ENCODE measurements around the gene CCDC28B.
A peak's percentile ranks its signal among the peaks of the same experiment; 100 is the strongest.

The CCDC28B gene

DNA sequence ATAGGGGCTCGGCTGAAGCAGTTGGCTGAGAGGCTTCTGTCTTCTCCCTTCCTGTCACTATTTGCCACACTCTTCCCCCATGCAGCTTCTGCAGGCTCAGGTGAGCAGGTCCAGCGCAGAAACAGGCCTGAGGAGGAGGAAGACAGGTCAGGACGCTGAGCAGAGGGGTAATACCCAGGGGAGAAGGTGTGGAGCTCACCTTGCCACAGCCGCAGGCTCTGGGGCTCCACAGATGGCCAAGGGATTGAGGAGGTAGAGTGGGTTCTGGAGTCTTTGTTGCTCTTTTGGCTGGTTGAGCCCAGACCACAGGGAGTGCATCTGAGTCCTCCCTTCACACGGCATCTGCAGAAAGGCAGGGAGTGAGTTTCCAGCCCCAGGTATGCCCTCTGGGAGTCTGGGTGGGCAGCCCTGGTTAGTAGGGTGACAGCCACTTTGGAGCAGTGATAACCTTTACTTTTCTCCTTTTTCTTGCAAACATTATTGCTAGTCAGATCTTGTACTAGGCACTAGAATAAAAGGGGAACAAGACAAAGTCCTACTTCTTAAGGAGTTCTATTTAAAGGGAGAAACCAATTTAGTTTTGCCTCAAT, 31.5 kb downstream of the CCDC28B start:
- in situ Hi-C loops (cut with MboI; ENCODE audit: low pct_unique_long_range_greater_than_20kb, low sequenced_read_pairs, unreplicated experiment), result no loop called here
- TF ChIP-seq, protein P1, sequence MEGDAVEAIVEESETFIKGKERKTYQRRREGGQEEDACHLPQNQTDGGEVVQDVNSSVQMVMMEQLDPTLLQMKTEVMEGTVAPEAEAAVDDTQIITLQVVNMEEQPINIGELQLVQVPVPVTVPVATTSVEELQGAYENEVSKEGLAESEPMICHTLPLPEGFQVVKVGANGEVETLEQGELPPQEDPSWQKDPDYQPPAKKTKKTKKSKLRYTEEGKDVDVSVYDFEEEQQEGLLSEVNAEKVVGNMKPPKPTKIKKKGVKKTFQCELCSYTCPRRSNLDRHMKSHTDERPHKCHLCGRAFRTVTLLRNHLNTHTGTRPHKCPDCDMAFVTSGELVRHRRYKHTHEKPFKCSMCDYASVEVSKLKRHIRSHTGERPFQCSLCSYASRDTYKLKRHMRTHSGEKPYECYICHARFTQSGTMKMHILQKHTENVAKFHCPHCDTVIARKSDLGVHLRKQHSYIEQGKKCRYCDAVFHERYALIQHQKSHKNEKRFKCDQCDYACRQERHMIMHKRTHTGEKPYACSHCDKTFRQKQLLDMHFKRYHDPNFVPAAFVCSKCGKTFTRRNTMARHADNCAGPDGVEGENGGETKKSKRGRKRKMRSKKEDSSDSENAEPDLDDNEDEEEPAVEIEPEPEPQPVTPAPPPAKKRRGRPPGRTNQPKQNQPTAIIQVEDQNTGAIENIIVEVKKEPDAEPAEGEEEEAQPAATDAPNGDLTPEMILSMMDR (IDR thresholded peaks at IDR 0.05; ENCODE audit: extremely low read depth, insufficient read depth, missing control alignments), result no peak
- no peak for DNase-seq (ENCODE audit: low spot score)

DNA sequence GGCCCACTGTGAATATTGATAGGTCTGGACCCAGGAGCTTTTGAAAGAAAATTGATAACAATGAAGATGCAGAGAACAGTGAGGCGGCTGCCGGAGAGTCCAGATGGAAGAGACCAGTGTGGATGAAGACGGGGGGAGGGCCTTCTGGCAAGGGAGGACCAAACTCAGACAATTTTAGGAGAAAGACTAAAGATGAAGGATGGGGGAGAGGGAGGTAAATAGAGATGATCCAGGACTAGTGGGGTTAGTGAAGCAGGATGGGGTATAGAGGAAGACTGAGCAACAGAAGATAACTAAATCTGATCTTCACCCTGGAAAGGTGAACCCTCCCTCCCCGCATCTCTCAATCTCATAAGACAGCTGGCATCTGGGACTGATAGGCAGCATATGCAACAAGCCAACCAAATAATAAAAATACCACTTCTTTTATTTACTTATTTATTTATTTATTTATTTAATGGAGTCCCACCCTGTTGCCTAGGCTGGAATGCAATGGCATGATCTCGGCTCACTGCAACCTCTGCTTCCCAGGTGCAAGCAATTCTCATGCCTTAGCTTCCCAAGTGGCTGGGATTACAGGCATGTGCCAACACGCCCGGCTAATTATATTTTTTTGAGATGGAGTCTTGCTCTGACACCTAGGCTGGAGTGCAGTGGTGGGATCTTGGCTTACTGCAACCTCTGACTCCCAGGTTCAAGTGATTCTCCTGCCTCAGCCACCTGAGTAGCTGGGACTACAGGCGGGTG, 32.3 kb downstream of the CCDC28B start:
- in situ Hi-C loops (cut with MboI; ENCODE audit: low pct_unique_long_range_greater_than_20kb, low sequenced_read_pairs, unreplicated experiment), result no loop called here
- DNase-seq (ENCODE audit: low spot score), result no peak
- TF ChIP-seq, protein P1 (IDR thresholded peaks at IDR 0.05; ENCODE audit: extremely low read depth, insufficient read depth, missing control alignments), result no peak

DNA sequence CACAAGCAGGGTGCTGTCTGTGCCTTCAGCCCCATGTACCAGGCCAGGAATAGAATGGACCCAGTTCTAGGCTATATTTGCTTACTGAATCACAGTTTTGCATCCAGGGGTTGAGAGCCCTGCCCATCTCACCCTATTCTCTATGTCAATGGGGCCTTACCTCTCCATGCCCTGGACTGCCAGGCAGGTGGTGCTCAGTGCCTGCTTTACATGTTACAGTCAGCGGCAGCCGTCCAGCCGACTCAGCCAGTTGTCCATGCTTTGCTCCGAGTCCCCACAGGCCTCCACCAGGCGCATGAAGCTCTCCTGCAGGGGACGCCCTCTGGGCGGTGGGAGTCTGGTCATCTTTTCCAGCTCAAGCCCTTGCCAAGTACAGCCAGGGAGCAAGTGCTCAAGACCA, 34.4 kb downstream of the CCDC28B start:
- no peak for DNase-seq (ENCODE audit: low spot score)
- TF ChIP-seq, protein P1 (IDR thresholded peaks at IDR 0.05; ENCODE audit: extremely low read depth, insufficient read depth, missing control alignments), result no peak
- in situ Hi-C loops (cut with MboI; ENCODE audit: low pct_unique_long_range_greater_than_20kb, low sequenced_read_pairs, unreplicated experiment), result no loop called here

DNA sequence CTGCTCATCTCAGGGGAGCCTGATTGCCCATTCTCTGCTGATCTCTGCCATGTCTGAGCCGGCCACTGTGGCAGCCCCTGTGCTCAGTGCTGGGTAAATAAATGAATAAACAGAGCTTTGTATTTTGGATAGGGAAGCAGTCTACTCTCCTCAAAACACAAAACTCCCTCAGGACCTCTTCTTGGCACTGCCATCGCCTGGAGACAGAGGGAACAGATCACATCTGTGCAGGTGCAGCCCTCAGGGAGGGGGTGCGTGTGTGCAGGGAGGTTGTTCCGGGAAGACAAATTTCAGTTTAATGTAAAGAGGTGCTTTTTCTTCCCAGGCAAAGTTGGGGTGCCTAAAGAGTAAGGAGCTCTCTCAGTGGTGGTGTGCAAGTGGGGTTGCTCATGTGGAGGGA, 38.9 kb downstream of the CCDC28B start:
- no peak for DNase-seq (ENCODE audit: low spot score)
- in situ Hi-C loops (cut with MboI; ENCODE audit: low pct_unique_long_range_greater_than_20kb, low sequenced_read_pairs, unreplicated experiment), result no loop called here
- TF ChIP-seq, protein P1 (IDR thresholded peaks at IDR 0.05; ENCODE audit: extremely low read depth, insufficient read depth, missing control alignments), result no peak

DNA sequence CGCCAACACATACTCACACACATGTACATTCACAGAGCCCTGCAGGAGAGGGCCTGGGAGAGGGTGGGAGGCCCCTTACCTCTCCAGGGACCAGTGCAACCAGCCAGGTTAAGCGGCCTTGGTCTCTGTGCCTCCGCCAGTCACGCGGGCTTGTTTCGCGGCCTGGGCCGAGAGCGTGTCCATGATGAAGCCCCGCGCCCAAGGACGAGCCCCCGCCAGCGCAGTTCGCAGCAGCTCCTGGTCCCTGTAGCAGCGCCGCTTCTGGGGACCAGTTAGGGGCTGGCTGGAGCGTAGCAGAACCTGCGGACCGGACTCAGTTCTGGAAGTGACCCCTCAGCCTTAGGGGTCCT, 39.4 kb downstream of the CCDC28B start:
- in situ Hi-C loops (cut with MboI; ENCODE audit: low pct_unique_long_range_greater_than_20kb, low sequenced_read_pairs, unreplicated experiment), result no loop called here
- DNase-seq (ENCODE audit: low spot score), result no peak
- TF ChIP-seq, protein P1 (IDR thresholded peaks at IDR 0.05; ENCODE audit: extremely low read depth, insufficient read depth, missing control alignments), result no peak

DNA sequence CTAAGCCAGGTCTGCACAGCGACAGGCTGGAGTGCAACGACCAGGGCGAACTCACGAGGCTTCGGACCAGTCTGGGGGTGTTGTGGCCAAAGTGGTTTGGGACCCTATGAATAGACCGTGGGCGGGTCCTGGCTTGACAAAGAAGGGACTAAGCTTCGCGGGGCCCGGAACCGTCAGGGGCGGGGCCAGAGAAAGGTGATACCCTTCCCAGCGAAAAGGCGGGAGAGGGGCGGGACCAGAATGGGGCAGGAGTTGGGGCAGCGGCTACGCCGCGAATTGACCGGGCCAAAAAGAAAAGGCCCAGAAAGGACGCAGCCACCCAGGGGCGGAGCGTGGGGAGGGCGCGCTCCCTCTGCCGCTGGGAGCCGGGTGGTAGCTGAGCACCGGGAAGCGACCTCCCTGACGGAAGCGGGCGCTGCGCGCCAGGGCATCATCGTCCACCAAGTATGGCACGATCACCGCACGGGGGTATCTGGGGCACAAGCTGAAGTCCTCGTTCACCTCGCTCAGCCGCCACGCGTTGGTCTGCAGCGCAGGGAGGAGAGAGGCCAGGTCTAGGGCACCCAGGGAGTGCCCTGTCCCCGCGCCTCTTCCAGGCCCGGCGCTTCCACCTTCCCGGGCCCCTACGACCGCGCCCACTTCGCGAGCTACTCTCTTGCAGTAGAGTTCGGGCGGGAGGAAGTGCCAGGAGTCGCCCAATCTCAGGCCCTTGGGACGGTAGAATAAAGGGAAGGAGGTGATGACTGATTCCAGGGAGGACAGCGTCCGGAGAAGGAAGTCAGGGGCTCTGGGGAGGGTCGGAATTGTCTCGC, 40.0 kb downstream of the CCDC28B start:
- TF ChIP-seq, protein P1 (IDR thresholded peaks at IDR 0.05; ENCODE audit: extremely low read depth, insufficient read depth, missing control alignments), result peak; percentile 17
- in situ Hi-C loops (cut with MboI; ENCODE audit: low pct_unique_long_range_greater_than_20kb, low sequenced_read_pairs, unreplicated experiment), result no loop called here
- DNase-seq (ENCODE audit: low spot score), result peak; percentile 53

Measured in GM13977 (cell line).